Peyer's patch (tissue), 4 donors: Measurements from ENCODE around the gene FNDC5. TPM values are rescaled to one million over a fixed set of nuclear protein-coding genes. Genes with fewer than 3 reads are reported as not detected.

Experiments used
- DNase-seq, 3 donors: peaks; one replicate each; pipeline ENCODE4 v3.0.0-alpha.2; 2017 to 2019
- H3K27ac ChIP-seq, 4 donors: fragments of 200-600 bp; sonication (generic); one replicate each; pipeline ENCODE4 v1.5.1; 2016 to 2019
- H3K27me3 ChIP-seq, 2 donors: fragments of 200-600 bp; sonication (generic); one replicate each; pipeline ENCODE4 v1.5.1; 2019
- H3K36me3 ChIP-seq, 3 donors: fragments of 200-600 bp; sonication (generic); one replicate each; pipeline ENCODE4 v1.5.1; 2016 to 2019
- H3K4me1 ChIP-seq, 4 donors: fragments of 200-600 bp; sonication (generic); one replicate each; pipeline ENCODE4 v1.5.1; 2016 to 2019
- H3K4me3 ChIP-seq, 4 donors: fragments of 200-600 bp; sonication (generic); 1 replicate in 3 of 4; 2 replicates in 1 of 4; pipeline ENCODE4 v1.5.1; 2016 to 2019; ENCODE audit warnings: mild to moderate bottlenecking in 1 of 4
- H3K9me3 ChIP-seq, 4 donors: fragments of 200-600 bp; sonication (generic); one replicate each; pipeline ENCODE4 v1.5.1; 2016 to 2019; ENCODE audit warnings: mild to moderate bottlenecking in 1 of 4
- CTCF ChIP-seq, 6 experiments: fragments of 450-650 bp in 4 of 6; fragments of 200-600 bp in 2 of 6; sonication (generic) in 1 of 6; IDR thresholded peaks; one replicate each; pipeline ENCODE4 v1.5.1; 2017 to 2019; ENCODE audit warnings: antibody characterized with exemption in 6 of 6, mild to moderate bottlenecking in 3 of 6, moderate library complexity in 1 of 6
- POLR2A ChIP-seq, 2 donors: fragments of 450-650 bp; IDR thresholded peaks; one replicate each; pipeline ENCODE4 v1.5.1; 2017; ENCODE audit warnings: antibody characterized with exemption in 2 of 2, mild to moderate bottlenecking in 2 of 2, moderate library complexity in 2 of 2
- total RNA-seq, 4 donors: library from RNA; depleted of rRNA; stranded (reverse); fragments of >200 nt; gene quantifications; one replicate each; pipeline ENCODE4 v1.1.0, GENCODE V29; 2016

Gene FNDC5
- total RNA-seq, 4 donors from 2014 or later: 1.8 TPM; not detected in 3

DNA sequence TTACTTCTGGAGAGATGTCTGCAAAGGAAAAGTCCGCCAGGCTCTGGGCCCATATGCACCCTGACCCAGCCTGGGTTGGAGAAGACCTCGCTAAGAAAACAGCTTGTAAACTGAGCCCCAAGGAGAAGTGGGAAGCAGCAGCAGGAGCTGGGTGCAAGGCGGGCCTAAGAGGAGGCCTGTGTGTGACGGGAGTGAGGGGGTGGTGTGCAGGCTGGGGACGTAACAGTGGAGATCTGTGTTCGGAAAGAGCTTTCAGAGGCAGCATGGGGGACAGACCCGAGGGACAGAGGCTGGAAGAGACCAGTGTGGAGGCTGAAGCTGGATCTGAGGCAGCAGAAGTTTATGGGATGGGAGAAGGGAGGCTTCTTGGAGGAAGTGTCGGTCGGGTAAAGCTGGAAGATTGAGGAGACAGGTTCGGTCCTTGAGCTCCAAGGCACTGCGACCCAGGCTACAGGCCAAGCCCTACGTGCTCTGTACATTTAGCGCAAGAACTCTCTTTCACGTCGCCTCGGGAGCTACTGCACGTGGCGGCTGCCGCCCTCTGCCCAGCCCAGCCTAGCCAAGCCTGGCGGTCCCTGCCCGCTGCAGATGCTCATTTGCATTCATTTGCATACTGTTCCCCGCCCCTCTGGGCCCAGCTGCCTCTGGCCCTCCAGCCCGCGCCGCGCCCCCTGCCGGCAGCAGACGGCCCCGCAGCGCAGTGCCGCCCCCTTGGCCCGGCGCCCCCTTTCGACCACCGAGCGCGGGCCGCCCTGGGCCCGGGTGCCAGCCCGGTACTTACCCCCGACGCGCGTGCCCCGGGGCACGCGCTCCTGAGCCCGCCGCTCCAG, 21.9 kb upstream of the FNDC5 start:
- DNase-seq: peak in 2 of 3 donors; percentile 76 to 77
- TF ChIP-seq CTCF (IDR thresholded peaks at IDR 0.05): peak; percentile 1 to 81 (median 58)
- no peak for TF ChIP-seq POLR2A (IDR thresholded peaks at IDR 0.05)
- peaks cover 0 to 11% (median 0%) of the 10 kb centered on the region in 3 donors for H3K36me3 ChIP-seq
- no peaks in the 10 kb centered on the region for H3K27me3 ChIP-seq
- H3K9me3 ChIP-seq: no peaks in the 10 kb centered on the region
- H3K4me1 ChIP-seq: peaks cover 0 to 27% (median 4%) of the 10 kb centered on the region in 4 donors
- H3K4me3 ChIP-seq: peak overlapping the region; percentile 27 to 53 (median 49)
- peak overlapping the region in 3 of 4 donors; percentile 26 to 54 (median 43) for H3K27ac ChIP-seq

DNA sequence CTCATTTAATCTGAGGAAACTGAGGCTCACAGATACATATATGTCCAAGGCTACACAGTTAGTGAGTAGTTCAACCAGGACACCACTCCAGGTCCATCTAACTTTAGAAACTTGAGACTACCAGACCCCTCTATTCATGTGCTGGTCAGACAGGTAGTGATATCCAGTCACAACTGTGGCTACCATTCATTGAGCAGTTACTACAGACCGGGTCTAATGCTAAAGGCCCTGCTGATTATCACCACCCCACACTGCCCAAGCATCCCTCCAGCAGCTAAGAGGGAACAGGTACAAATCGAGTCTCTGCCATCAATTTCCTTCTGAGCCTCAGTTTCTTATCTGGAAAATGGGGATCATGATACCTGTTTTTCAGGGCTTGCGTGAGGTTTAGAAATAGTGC, 20.9 kb upstream of the FNDC5 start:
- DNase-seq: no peak
- H3K27me3 ChIP-seq: peaks cover 0 to 6% of the 10 kb centered on the region in 2 donors
- TF ChIP-seq CTCF (IDR thresholded peaks at IDR 0.05) (no peak), POLR2A (IDR thresholded peaks at IDR 0.05) (no peak)
- no peaks in the 10 kb centered on the region for H3K9me3 ChIP-seq
- H3K27ac ChIP-seq: no peak overlapping the region
- H3K4me1 ChIP-seq: peaks cover 0 to 30% (median 4%) of the 10 kb centered on the region in 4 donors
- H3K36me3 ChIP-seq: peaks cover 0 to 8% (median 0%) of the 10 kb centered on the region in 3 donors
- H3K4me3 ChIP-seq: no peak overlapping the region

DNA sequence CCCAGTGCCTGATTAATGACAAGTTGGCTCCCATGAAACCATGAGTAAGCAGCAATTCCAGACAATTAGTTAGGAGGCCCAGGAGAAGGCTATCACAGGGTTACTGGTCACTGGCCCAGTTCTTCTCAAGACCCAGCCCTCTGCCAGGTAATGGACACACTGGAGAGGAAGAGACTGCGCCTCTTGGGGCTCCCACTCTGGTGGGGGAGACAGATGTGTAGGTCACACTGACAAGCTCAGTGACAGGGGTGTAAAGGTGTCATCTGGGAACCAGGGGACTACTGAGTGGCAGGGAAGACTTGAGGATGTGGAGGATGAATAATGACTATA, 20.5 kb upstream of the FNDC5 start:
- no peak for DNase-seq
- H3K4me3 ChIP-seq: no peak overlapping the region
- H3K27ac ChIP-seq: no peak overlapping the region
- H3K27me3 ChIP-seq: peaks cover 0 to 11% of the 10 kb centered on the region in 2 donors
- H3K9me3 ChIP-seq: no peaks in the 10 kb centered on the region
- peaks cover 0 to 8% (median 0%) of the 10 kb centered on the region in 3 donors for H3K36me3 ChIP-seq
- TF ChIP-seq CTCF (IDR thresholded peaks at IDR 0.05): no peak
- TF ChIP-seq POLR2A (IDR thresholded peaks at IDR 0.05): no peak
- peaks cover 0 to 34% (median 6%) of the 10 kb centered on the region in 4 donors for H3K4me1 ChIP-seq

- Histone ChIP-seq H3K27ac (no peak overlapping the region), H3K4me3 (no peak overlapping the region), H3K4me1 (peaks cover 0 to 40% (median 7%) of the 10 kb centered on the region in 4 donors), H3K9me3 (no peaks in the 10 kb centered on the region), H3K27me3 (peaks cover 0 to 16% of the 10 kb centered on the region in 2 donors), H3K36me3 (peaks cover 0 to 8% (median 0%) of the 10 kb centered on the region in 3 donors)
- no peak for DNase-seq
- no peak for TF ChIP-seq POLR2A (IDR thresholded peaks at IDR 0.05)
- no peak for TF ChIP-seq CTCF (IDR thresholded peaks at IDR 0.05)
Observed at GRCh38 chr1:32890516-32891240, 20.0 kb upstream of the FNDC5 start.

- DNase-seq: no peak
- no peak for TF ChIP-seq CTCF (IDR thresholded peaks at IDR 0.05)
- no peak for TF ChIP-seq POLR2A (IDR thresholded peaks at IDR 0.05)
- Histone ChIP-seq H3K9me3 (no peaks in the 10 kb centered on the region), H3K27me3 (peaks cover 0 to 16% of the 10 kb centered on the region in 2 donors), H3K4me1 (peaks cover 0 to 39% (median 7%) of the 10 kb centered on the region in 4 donors), H3K27ac (no peak overlapping the region), H3K4me3 (no peak overlapping the region), H3K36me3 (no peaks in the 10 kb centered on the region)
Observed at GRCh38 chr1:32889731-32890278, 19.1 kb upstream of the FNDC5 start.
